CD14-positive monocyte (primary cell): Measurements from ENCODE around the gene CBX4. TPM values are rescaled to one million over a fixed set of nuclear protein-coding genes. Genes with fewer than 3 reads are reported as not detected.
A peak's percentile ranks its signal among the peaks of the same experiment; 100 is the strongest.

ENCODE experiments used
- DNase-seq, 3 donors: peaks; one replicate each; pipeline ENCODE4 v3.0.0-alpha.2; 2011 to 2022
- H2AFZ ChIP-seq: 2 replicates; pipeline ENCODE4 v1.6.0; 2012; ENCODE audit warnings: mild to moderate bottlenecking, low read depth, low read length, inconsistent platforms; ENCODE audit not compliant: insufficient read depth, poor library complexity, severe bottlenecking
- H3K27ac ChIP-seq, 2 donors: 1 replicate in 1 of 2; 2 replicates in 1 of 2; pipeline ENCODE4 v1.5.1; 2012 to 2013; ENCODE audit warnings: low read length in 2 of 2, control low read depth in 1 of 2, inconsistent platforms in 1 of 2, low read depth in 1 of 2, mild to moderate bottlenecking in 1 of 2
- H3K27me3 ChIP-seq, 2 donors: one replicate each; pipeline versions ENCODE4 v1.6.0 to v1.6.1; 2011 to 2013; ENCODE audit warnings: low read length in 2 of 2; ENCODE audit not compliant: control insufficient read depth in 2 of 2, insufficient read depth in 2 of 2
- H3K36me3 ChIP-seq, 2 donors: replicated peaks in 1 of 2; 1 replicate in 1 of 2; 2 replicates in 1 of 2; pipeline versions ENCODE4 v1.5.1 to v1.6.1; 2012 to 2013; ENCODE audit warnings: low read length in 2 of 2, control low read depth in 1 of 2, inconsistent platforms in 1 of 2, mild to moderate bottlenecking in 1 of 2; ENCODE audit not compliant: insufficient read depth in 2 of 2, control insufficient read depth in 1 of 2
- H3K4me1 ChIP-seq, 2 donors: 1 replicate in 1 of 2; 2 replicates in 1 of 2; pipeline versions ENCODE4 v1.5.1 to v1.6.1; 2012 to 2013; ENCODE audit warnings: low read length in 2 of 2, control low read depth in 1 of 2, inconsistent platforms in 1 of 2, mild to moderate bottlenecking in 1 of 2, moderate library complexity in 1 of 2; ENCODE audit not compliant: insufficient read depth in 2 of 2, control insufficient read depth in 1 of 2
- H3K4me2 ChIP-seq: replicated peaks from 2 replicates; pipeline ENCODE3; 2012; ENCODE audit warnings: low read length, moderate library complexity, mild to moderate bottlenecking; ENCODE audit not compliant: poor library complexity, severe bottlenecking; ENCODE audit errors: extremely low read depth
- H3K4me3 ChIP-seq, 3 experiments: fragments of 200-600 bp in 1 of 3; sonication (generic) in 1 of 3; replicated peaks in 1 of 3; 1 replicate in 2 of 3; 2 replicates in 1 of 3; pipeline ENCODE4 v1.5.1; 2011 to 2013; ENCODE audit warnings: low read length in 3 of 3, mild to moderate bottlenecking in 3 of 3, control low read depth in 2 of 3, low read depth in 2 of 3, inconsistent platforms in 1 of 3, moderate library complexity in 1 of 3
- H3K79me2 ChIP-seq: 2 replicates; pipeline ENCODE4 v1.6.0; 2012; ENCODE audit warnings: mild to moderate bottlenecking, control low read depth, inconsistent platforms, low read length, moderate library complexity; ENCODE audit not compliant: insufficient read depth
- H3K9ac ChIP-seq: 2 replicates; pipeline ENCODE4 v1.6.0; 2017; ENCODE audit warnings: low read length, mild to moderate bottlenecking; ENCODE audit not compliant: insufficient read depth, poor library complexity, severe bottlenecking
- H3K9me3 ChIP-seq, 2 donors: replicated peaks in 1 of 2; 1 replicate in 1 of 2; 2 replicates in 1 of 2; pipeline versions ENCODE4 v1.5.1 to v1.6.1; 2012 to 2013; ENCODE audit warnings: low read length in 2 of 2, control low read depth in 1 of 2; ENCODE audit not compliant: control insufficient read depth in 1 of 2, insufficient read depth in 1 of 2
- H4K20me1 ChIP-seq: 2 replicates; pipeline ENCODE4 v1.6.0; 2012; ENCODE audit warnings: mild to moderate bottlenecking, low read length, control low read depth, moderate library complexity; ENCODE audit not compliant: insufficient read depth
- H3K27ac Mint-ChIP-seq, 7 donors: one replicate each; pipeline ENCODE4 v1.8.0; 2020; ENCODE audit warnings: mild to moderate bottlenecking in 7 of 7, mixed read lengths in 7 of 7, moderate library complexity in 6 of 7, inconsistent platforms in 2 of 7
- H3K27me3 Mint-ChIP-seq, 3 donors: one replicate each; pipeline ENCODE4 v1.8.0; 2021 to 2022; ENCODE audit warnings: low read depth in 3 of 3, mild to moderate bottlenecking in 3 of 3, mixed read lengths in 3 of 3, moderate library complexity in 3 of 3, inconsistent platforms in 1 of 3
- H3K36me3 Mint-ChIP-seq, 2 donors: one replicate each; pipeline ENCODE4 v1.8.0; 2020; ENCODE audit warnings: mixed read lengths in 2 of 2, inconsistent platforms in 1 of 2, mild to moderate bottlenecking in 1 of 2
- H3K4me1 Mint-ChIP-seq: one replicate; pipeline ENCODE4 v1.8.0; 2020; ENCODE audit warnings: mild to moderate bottlenecking, mixed read lengths
- H3K4me3 Mint-ChIP-seq, 2 donors: one replicate each; pipeline ENCODE4 v1.8.0; 2020; ENCODE audit warnings: mild to moderate bottlenecking in 2 of 2, mixed read lengths in 2 of 2, moderate library complexity in 1 of 2
- H3K9me3 Mint-ChIP-seq, 7 donors: one replicate each; pipeline ENCODE4 v1.8.0; 2020 to 2022; ENCODE audit warnings: mixed read lengths in 7 of 7, mild to moderate bottlenecking in 6 of 7, moderate library complexity in 6 of 7, inconsistent platforms in 2 of 7
- CTCF ChIP-seq: fragments of 200-600 bp; IDR thresholded peaks from one replicate; pipeline ENCODE4 v1.8.0; 2022; ENCODE audit warnings: antibody characterized with exemption, mild to moderate bottlenecking
- WGBS: methylation state at CpG from one replicate; pipeline ENCODE4 v1.1.5; 2013; ENCODE audit warnings: missing lambda C conversion rate; ENCODE audit not compliant: insufficient coverage; 5-methylcytosine and 5-hydroxymethylcytosine counted together
- intact Hi-C, 2 donors: fragments of 100-400 bp; cut with micrococcal nuclease; formaldehyde crosslinking; loops; one replicate each; pipeline versions ENCODE4 v1.15.0 to v1.15.1; 2023
- polyA plus RNA-seq, 3 donors: library from polyadenylated mRNA; depleted of rRNA in 1 of 3; unstranded in 2 of 3; stranded (reverse) in 1 of 3; fragments of 300-500 nt in 2 of 3; fragments of >200 nt in 1 of 3; fragmentation: Illumina TruSeq in 2 of 3; gene quantifications; 1 replicate in 2 of 3; 2 replicates in 1 of 3; pipeline ENCODE4 v1.2.3, GENCODE V29; 2012 to 2021

The CBX4 gene
- polyA plus RNA-seq, 3 donors, result 1.4 to 82.8 (median 3.6) TPM

GRCh38 chr17:79832218-79833109 lies 6.8 kb downstream of the CBX4 start:
- Mint-ChIP-seq H3K27ac (peak overlapping the region in 1 of 7 donors; percentile 88), H3K9me3 (peaks cover 0 to 2% (median 0%) of the 10 kb centered on the region in 7 donors), H3K36me3 (peaks cover 16 to 26% of the 10 kb centered on the region in 2 donors), H3K4me1 (peaks cover 56% of the 10 kb centered on the region), H3K27me3 (peaks cover 7 to 10% (median 9%) of the 10 kb centered on the region in 3 donors), H3K4me3 (peak overlapping the region; percentile 53 to 67)
- Histone ChIP-seq H3K79me2 (peaks cover 40% of the 10 kb centered on the region), H2AFZ (no peak overlapping the region), H3K27me3 (no peaks in the 10 kb centered on the region), H3K9ac (peak overlapping the region; percentile 21), H4K20me1 (peaks cover 73% of the 10 kb centered on the region), H3K27ac (no peak overlapping the region), H3K4me2 (peak overlapping the region; percentile 67), H3K9me3 (no peaks in the 10 kb centered on the region), H3K4me3 (peak overlapping the region in 1 of 3 experiments; percentile 57), H3K4me1 (peaks cover 57 to 83% of the 10 kb centered on the region in 2 donors), H3K36me3 (peaks cover 19 to 26% of the 10 kb centered on the region in 2 donors)
- WGBS, result 29% methylated on average over 27 of the region's 72 CpGs
- intact Hi-C loops, result no loop called here
- DNase-seq, result no peak
- TF ChIP-seq CTCF, result no peak

GRCh38 chr17:79831265-79832217 lies 7.7 kb downstream of the CBX4 start:
- Histone ChIP-seq H3K4me3 (peak overlapping the region in 1 of 3 experiments; percentile 57), H3K9ac (no peak overlapping the region), H3K27ac (no peak overlapping the region), H3K4me1 (peaks cover 52 to 81% of the 10 kb centered on the region in 2 donors), H3K4me2 (peak overlapping the region; percentile 67), H3K79me2 (peaks cover 31% of the 10 kb centered on the region), H3K36me3 (peaks cover 19 to 26% of the 10 kb centered on the region in 2 donors), H3K27me3 (no peaks in the 10 kb centered on the region), H3K9me3 (no peaks in the 10 kb centered on the region), H2AFZ (no peak overlapping the region), H4K20me1 (peaks cover 64% of the 10 kb centered on the region)
- H3K36me3 Mint-ChIP-seq, result peaks cover 16 to 26% of the 10 kb centered on the region in 2 donors
- H3K4me1 Mint-ChIP-seq, result peaks cover 52% of the 10 kb centered on the region
- DNase-seq, result no peak
- TF ChIP-seq CTCF, result no peak
- peaks cover 0 to 2% (median 0%) of the 10 kb centered on the region in 7 donors for H3K9me3 Mint-ChIP-seq
- intact Hi-C loops, result no loop called here
- H3K27me3 Mint-ChIP-seq, result peaks cover 7 to 14% (median 12%) of the 10 kb centered on the region in 3 donors
- H3K27ac Mint-ChIP-seq, result no peak overlapping the region
- WGBS, result 34% methylated on average over 21 of the region's 33 CpGs
- H3K4me3 Mint-ChIP-seq, result peak overlapping the region in 1 of 2 donors; percentile 26
